Measurements from ENCODE around the gene CBLB. TPM values are rescaled to one million over a fixed set of nuclear protein-coding genes. Genes with fewer than 3 reads are reported as not detected.

CBLB gene
- total and polyA plus RNA-seq, 2 experiments from 2014 or later, result 20.5 to 47.7 TPM

DNA sequence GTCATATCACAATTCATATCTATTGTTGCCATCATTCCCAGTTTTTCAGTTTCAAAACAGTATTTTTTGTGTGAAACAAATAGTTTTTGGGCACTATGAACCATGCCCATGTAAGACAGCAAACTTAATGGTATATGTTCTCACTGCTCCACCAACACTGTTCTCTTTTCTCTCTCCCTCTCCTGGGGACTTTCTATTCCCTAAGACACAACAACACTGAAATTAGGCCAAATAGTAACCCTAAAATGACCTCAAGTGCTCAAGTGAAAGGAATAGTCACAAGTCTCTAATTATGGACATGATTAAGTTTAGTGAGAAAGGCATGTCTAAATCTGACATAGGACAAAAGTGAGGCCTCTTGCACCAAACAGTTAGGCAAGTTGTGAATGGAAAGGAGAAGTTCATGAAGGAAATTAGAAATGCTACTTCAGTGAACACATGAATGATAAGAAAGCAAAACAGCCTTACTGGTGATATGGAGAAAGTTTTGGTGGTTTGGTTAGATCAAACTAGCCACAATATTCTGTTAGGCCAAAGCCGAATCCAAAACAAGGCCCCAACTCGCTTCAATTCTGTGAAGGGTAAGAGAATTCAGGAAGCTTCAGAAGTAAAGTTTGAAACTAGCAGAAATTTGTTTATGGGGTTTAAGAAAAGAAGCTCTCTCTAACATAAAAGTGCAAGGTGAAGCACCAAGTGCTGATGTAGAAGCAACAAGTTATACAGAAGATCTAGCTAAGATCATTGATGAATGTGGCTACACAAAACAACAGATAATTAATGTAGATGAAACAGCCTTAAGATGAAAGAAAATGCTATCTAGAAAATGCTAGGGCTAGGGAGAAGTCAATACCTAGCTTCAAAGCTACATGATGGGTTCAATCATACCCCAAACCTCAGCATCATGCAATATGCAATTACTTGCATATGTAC is 104.2 kb downstream of the CBLB start (continued):
- TF ChIP-seq, protein P1, sequence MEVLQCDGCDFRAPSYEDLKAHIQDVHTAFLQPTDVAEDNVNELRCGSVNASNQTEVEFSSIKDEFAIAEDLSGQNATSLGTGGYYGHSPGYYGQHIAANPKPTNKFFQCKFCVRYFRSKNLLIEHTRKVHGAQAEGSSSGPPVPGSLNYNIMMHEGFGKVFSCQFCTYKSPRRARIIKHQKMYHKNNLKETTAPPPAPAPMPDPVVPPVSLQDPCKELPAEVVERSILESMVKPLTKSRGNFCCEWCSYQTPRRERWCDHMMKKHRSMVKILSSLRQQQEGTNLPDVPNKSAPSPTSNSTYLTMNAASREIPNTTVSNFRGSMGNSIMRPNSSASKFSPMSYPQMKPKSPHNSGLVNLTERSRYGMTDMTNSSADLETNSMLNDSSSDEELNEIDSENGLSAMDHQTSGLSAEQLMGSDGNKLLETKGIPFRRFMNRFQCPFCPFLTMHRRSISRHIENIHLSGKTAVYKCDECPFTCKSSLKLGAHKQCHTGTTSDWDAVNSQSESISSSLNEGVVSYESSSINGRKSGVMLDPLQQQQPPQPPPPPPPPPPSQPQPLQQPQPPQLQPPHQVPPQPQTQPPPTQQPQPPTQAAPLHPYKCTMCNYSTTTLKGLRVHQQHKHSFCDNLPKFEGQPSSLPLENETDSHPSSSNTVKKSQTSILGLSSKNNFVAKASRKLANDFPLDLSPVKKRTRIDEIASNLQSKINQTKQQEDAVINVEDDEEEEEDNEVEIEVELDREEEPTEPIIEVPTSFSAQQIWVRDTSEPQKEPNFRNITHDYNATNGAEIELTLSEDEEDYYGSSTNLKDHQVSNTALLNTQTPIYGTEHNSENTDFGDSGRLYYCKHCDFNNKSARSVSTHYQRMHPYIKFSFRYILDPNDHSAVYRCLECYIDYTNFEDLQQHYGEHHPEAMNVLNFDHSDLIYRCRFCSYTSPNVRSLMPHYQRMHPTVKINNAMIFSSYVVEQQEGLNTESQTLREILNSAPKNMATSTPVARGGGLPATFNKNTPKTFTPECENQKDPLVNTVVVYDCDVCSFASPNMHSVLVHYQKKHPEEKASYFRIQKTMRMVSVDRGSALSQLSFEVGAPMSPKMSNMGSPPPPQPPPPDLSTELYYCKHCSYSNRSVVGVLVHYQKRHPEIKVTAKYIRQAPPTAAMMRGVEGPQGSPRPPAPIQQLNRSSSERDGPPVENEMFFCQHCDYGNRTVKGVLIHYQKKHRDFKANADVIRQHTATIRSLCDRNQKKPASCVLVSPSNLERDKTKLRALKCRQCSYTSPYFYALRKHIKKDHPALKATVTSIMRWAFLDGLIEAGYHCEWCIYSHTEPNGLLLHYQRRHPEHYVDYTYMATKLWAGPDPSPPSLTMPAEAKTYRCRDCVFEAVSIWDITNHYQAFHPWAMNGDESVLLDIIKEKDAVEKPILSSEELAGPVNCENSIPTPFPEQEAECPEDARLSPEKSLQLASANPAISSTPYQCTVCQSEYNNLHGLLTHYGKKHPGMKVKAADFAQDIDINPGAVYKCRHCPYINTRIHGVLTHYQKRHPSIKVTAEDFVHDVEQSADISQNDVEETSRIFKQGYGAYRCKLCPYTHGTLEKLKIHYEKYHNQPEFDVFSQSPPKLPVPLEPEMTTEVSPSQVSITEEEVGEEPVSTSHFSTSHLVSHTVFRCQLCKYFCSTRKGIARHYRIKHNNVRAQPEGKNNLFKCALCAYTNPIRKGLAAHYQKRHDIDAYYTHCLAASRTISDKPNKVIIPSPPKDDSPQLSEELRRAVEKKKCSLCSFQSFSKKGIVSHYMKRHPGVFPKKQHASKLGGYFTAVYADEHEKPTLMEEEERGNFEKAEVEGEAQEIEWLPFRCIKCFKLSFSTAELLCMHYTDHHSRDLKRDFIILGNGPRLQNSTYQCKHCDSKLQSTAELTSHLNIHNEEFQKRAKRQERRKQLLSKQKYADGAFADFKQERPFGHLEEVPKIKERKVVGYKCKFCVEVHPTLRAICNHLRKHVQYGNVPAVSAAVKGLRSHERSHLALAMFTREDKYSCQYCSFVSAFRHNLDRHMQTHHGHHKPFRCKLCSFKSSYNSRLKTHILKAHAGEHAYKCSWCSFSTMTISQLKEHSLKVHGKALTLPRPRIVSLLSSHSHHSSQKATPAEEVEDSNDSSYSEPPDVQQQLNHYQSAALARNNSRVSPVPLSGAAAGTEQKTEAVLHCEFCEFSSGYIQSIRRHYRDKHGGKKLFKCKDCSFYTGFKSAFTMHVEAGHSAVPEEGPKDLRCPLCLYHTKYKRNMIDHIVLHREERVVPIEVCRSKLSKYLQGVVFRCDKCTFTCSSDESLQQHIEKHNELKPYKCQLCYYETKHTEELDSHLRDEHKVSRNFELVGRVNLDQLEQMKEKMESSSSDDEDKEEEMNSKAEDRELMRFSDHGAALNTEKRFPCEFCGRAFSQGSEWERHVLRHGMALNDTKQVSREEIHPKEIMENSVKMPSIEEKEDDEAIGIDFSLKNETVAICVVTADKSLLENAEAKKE (CRISPR knock-in tag; IDR thresholded peaks at IDR 0.05), result no peak
- TF ChIP-seq ZNF331 (CRISPR knock-in tag; IDR thresholded peaks at IDR 0.05; ENCODE audit: low read depth) (no peak), ZNF114 (CRISPR knock-in tag; IDR thresholded peaks at IDR 0.05) (no peak), NANOG (IDR thresholded peaks at IDR 0.05; ENCODE audit: borderline replicate concordance) (no peak), EZH2phosphoT487 (IDR thresholded peaks at IDR 0.05; ENCODE audit: unreplicated experiment) (no peak), STAT1 (IDR thresholded peaks at IDR 0.05; ENCODE audit: unreplicated experiment) (no peak)

DNA sequence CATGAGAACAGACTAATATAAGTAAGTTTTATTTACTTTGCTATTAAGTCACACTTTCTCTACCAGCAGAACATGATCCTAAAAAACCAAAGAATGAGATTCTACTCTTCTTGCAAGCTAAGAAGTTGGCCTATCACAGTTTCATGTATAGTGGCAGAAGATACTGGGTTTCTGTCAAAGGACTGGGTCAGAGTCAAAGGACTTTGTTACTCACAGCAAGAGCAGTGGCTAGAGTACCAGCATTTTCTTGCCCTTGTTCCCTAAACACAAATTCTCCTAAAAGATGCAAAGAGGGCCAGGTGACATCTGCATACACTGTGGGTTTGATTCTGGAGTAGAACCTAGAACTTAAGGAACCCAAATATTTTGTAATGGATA is 105.2 kb downstream of the CBLB start:
- H3K4me3 ChIP-seq, result no peak overlapping the region
- Mint-ChIP-seq H3K9me3 (peaks cover 50% of the 10 kb centered on the region), H3K27ac (no peak overlapping the region), H3K27me3 (ENCODE audit: insufficient read depth, low read depth, poor library complexity) (peaks cover 4% of the 10 kb centered on the region), H3K4me3 (no peak overlapping the region), H3K36me3 (ENCODE audit: low read depth) (peaks cover 59% of the 10 kb centered on the region), H3K4me1 (peaks cover 4% of the 10 kb centered on the region; the same call in 2 of the 3 replicates)
- H3K36me3 ChIP-seq (ENCODE audit: insufficient read depth), result peaks cover 12% of the 10 kb centered on the region
- H3K4me2 ChIP-seq, result no peak overlapping the region
- peaks cover 6% of the 10 kb centered on the region for H3K79me2 ChIP-seq (replicated peaks; ENCODE audit: insufficient read depth)
- no peak overlapping the region for H2AFZ ChIP-seq
- H4K20me1 ChIP-seq (replicated peaks; ENCODE audit: insufficient read depth), result no peaks in the 10 kb centered on the region
- no peak for ATAC-seq
- no peaks in the 10 kb centered on the region for H3K27me3 ChIP-seq (ENCODE audit: insufficient read depth)
- H3K9me2 ChIP-seq (ENCODE audit: insufficient read depth), result no peaks in the 10 kb centered on the region; the same call in 1 of the 2 replicates
- no peak for DNase-seq (ENCODE audit: low spot score)
- no peak overlapping the region for H3K27ac ChIP-seq (ENCODE audit: low read depth)
- no peaks in the 10 kb centered on the region for H3K4me1 ChIP-seq (ENCODE audit: insufficient read depth)
- H3F3A ChIP-seq (replicated peaks; ENCODE audit: low read depth), result no peaks in the 10 kb centered on the region
- TF ChIP-seq, protein P2, sequence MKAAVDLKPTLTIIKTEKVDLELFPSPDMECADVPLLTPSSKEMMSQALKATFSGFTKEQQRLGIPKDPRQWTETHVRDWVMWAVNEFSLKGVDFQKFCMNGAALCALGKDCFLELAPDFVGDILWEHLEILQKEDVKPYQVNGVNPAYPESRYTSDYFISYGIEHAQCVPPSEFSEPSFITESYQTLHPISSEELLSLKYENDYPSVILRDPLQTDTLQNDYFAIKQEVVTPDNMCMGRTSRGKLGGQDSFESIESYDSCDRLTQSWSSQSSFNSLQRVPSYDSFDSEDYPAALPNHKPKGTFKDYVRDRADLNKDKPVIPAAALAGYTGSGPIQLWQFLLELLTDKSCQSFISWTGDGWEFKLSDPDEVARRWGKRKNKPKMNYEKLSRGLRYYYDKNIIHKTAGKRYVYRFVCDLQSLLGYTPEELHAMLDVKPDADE (IDR thresholded peaks at IDR 0.05), result no peak
- TF ChIP-seq, protein P1 (CRISPR knock-in tag; IDR thresholded peaks at IDR 0.05), result no peak
- TF ChIP-seq NANOG (IDR thresholded peaks at IDR 0.05; ENCODE audit: borderline replicate concordance), result no peak

Measured in GM23338 (cell line).